IMR-90 (cell line): ENCODE data around the gene GHR. TPM values are rescaled to one million over a fixed set of nuclear protein-coding genes. Genes with fewer than 3 reads are reported as not detected.

ENCODE experiments used
- ATAC-seq: fragments of 200-7000 bp; cut with Tn5 transposase; 2 replicates; pipeline ENCODE4 v1.9.1; 2020; ENCODE audit warnings: low read depth, mild to moderate bottlenecking, moderate library complexity
- BruUV-seq: library from RNA; stranded (reverse); fragments of 400-500 nt; replicated peaks from 2 replicates; lab custom pipeline; 2021; lab: Mats Ljungman, UMichigan
- CTCF ChIA-PET: fragments of 300-600 bp; formaldehyde crosslinking; extraction: SDS; loops from one replicate; lab custom pipeline; 2021; ENCODE audit warnings: antibody characterized with exemption; lab: Yijun Ruan, JAX
- POLR2A ChIA-PET: fragments of 300-600 bp; sonication (Branson Sonifier 250); formaldehyde crosslinking; loops from one replicate; lab custom pipeline; 2022; ENCODE audit warnings: antibody characterized with exemption; ENCODE audit not compliant: unreplicated experiment; lab: Charles Lee
- DNase-seq: peaks from one replicate; pipeline ENCODE4 v3.0.0; 2013
- H2AFZ ChIP-seq: replicated peaks from 2 replicates; pipeline ENCODE3; 2013; ENCODE audit warnings: low read length, mild to moderate bottlenecking; ENCODE audit not compliant: poor library complexity
- H2AK5ac ChIP-seq: 2 replicates; pipeline ENCODE4 v1.6.1; 2013; ENCODE audit warnings: low read depth, low read length, inconsistent platforms
- H2AK9ac ChIP-seq: replicated peaks from 2 replicates; pipeline ENCODE3; 2013; ENCODE audit warnings: mild to moderate bottlenecking, low read depth, low read length, moderate library complexity; ENCODE audit not compliant: poor library complexity
- H2BK120ac ChIP-seq: 2 replicates; pipeline ENCODE4 v1.6.1; 2013; ENCODE audit warnings: low read depth, low read length, inconsistent platforms
- H2BK15ac ChIP-seq: 3 replicates; pipeline ENCODE4 v1.6.1; 2013; ENCODE audit warnings: low read depth, low read length, inconsistent platforms
- H2BK20ac ChIP-seq: 2 replicates; pipeline ENCODE4 v1.6.1; 2013; ENCODE audit warnings: low read depth, mild to moderate bottlenecking, inconsistent platforms, low read length, moderate library complexity
- H2BK5ac ChIP-seq: 2 replicates; pipeline ENCODE4 v1.6.1; 2013; ENCODE audit warnings: mild to moderate bottlenecking, low read depth, low read length, inconsistent platforms; ENCODE audit not compliant: poor library complexity, severe bottlenecking
- H3K14ac ChIP-seq: replicated peaks from 2 replicates; pipeline ENCODE4 v1.6.1; 2013; ENCODE audit warnings: low read depth, low read length, inconsistent platforms
- H3K18ac ChIP-seq: 2 replicates; pipeline ENCODE4 v1.6.1; 2013; ENCODE audit warnings: low read depth, low read length, control low read depth
- H3K23ac ChIP-seq: 2 replicates; pipeline ENCODE4 v1.6.1; 2013; ENCODE audit warnings: low read depth, low read length, inconsistent platforms
- H3K27ac ChIP-seq: 2 replicates; pipeline ENCODE4 v1.5.1; 2013; ENCODE audit warnings: mild to moderate bottlenecking, control low read depth, low read length; ENCODE audit not compliant: insufficient read depth
- H3K27me3 ChIP-seq: 2 replicates; pipeline ENCODE4 v1.6.1; 2013; ENCODE audit warnings: low read length; ENCODE audit not compliant: control insufficient read depth, insufficient read depth
- H3K36me3 ChIP-seq: 2 replicates; pipeline ENCODE4 v1.6.1; 2013; ENCODE audit warnings: low read length, mixed read lengths; ENCODE audit not compliant: control insufficient read depth, insufficient read depth
- H3K4ac ChIP-seq: 2 replicates; pipeline ENCODE4 v1.6.1; 2013; ENCODE audit warnings: low read depth, low read length, inconsistent platforms
- H3K4me1 ChIP-seq: 2 replicates; pipeline ENCODE4 v1.6.1; 2013; ENCODE audit warnings: low read length, mixed read lengths; ENCODE audit not compliant: control insufficient read depth, insufficient read depth
- H3K4me2 ChIP-seq: 2 replicates; pipeline ENCODE4 v1.6.1; 2013; ENCODE audit warnings: low read depth, mild to moderate bottlenecking, control low read depth, low read length, moderate library complexity
- H3K4me3 ChIP-seq: 2 replicates; pipeline ENCODE4 v1.5.1; 2013; ENCODE audit warnings: low read depth, mild to moderate bottlenecking, control low read depth, low read length, moderate library complexity; ENCODE audit not compliant: insufficient read depth
- H3K56ac ChIP-seq: 2 replicates; pipeline ENCODE4 v1.6.1; 2013; ENCODE audit warnings: low read length, inconsistent platforms; ENCODE audit not compliant: insufficient read depth; ENCODE audit errors: extremely low read depth
- H3K79me1 ChIP-seq, 2 experiments: 2 replicates each; pipeline ENCODE4 v1.6.1; 2013; ENCODE audit warnings: low read length in 2 of 2, inconsistent platforms in 1 of 2, low read depth in 1 of 2
- H3K9ac ChIP-seq: 2 replicates; pipeline ENCODE4 v1.6.1; 2013; ENCODE audit warnings: low read depth, low read length, control low read depth
- H3K9me1 ChIP-seq: 2 replicates; pipeline ENCODE4 v1.6.1; 2013; ENCODE audit warnings: low read length, inconsistent platforms; ENCODE audit not compliant: insufficient read depth
- H3K9me3 ChIP-seq: 2 replicates; pipeline ENCODE4 v1.6.1; 2013; ENCODE audit warnings: low read length; ENCODE audit not compliant: control insufficient read depth, insufficient read depth
- H4K20me1 ChIP-seq: 2 replicates; pipeline ENCODE4 v1.6.1; 2013; ENCODE audit warnings: low read length, inconsistent platforms; ENCODE audit not compliant: insufficient read depth
- H4K5ac ChIP-seq: 2 replicates; pipeline ENCODE4 v1.6.1; 2013; ENCODE audit warnings: mild to moderate bottlenecking, low read depth, low read length, control low read depth
- H4K8ac ChIP-seq, 2 experiments: 2 replicates each; pipeline ENCODE4 v1.6.1; 2013; ENCODE audit warnings: low read depth in 2 of 2, low read length in 2 of 2, control low read depth in 1 of 2, inconsistent platforms in 1 of 2
- H4K91ac ChIP-seq: 2 replicates; pipeline ENCODE4 v1.6.1; 2013; ENCODE audit warnings: low read depth, low read length, inconsistent platforms; ENCODE audit not compliant: insufficient read depth
- CEBPB ChIP-seq: IDR thresholded peaks from 2 replicates; pipeline ENCODE4 v1.6.1; 2012; ENCODE audit warnings: low read depth, low read length, improper control_type of control experiment
- FOS ChIP-seq: fragments of 150-350 bp; IDR thresholded peaks from 2 replicates; pipeline ENCODE4 v1.6.1; 2016; ENCODE audit warnings: low read depth, low read length
- MAFK ChIP-seq: IDR thresholded peaks from 2 replicates; pipeline ENCODE4 v1.6.1; 2012; ENCODE audit warnings: low read depth, low read length, improper control_type of control experiment
- NFE2L2 ChIP-seq: fragments of 150-350 bp; IDR thresholded peaks from 2 replicates; pipeline ENCODE4 v1.6.1; 2016; ENCODE audit warnings: low read depth, mild to moderate bottlenecking, low read length
- RAD21 ChIP-seq: IDR thresholded peaks from 2 replicates; pipeline ENCODE4 v1.6.1; 2012; ENCODE audit warnings: low read length, improper control_type of control experiment
- RCOR1 ChIP-seq: IDR thresholded peaks from 2 replicates; pipeline ENCODE4 v1.6.1; 2012; ENCODE audit warnings: mild to moderate bottlenecking, low read length, improper control_type of control experiment; ENCODE audit not compliant: insufficient replicate concordance
- RFX5 ChIP-seq: IDR thresholded peaks from 2 replicates; pipeline ENCODE4 v1.8.0; 2012; ENCODE audit warnings: low read depth, mild to moderate bottlenecking, low read length, moderate library complexity
- SMC3 ChIP-seq: fragments of 150-350 bp; IDR thresholded peaks from 2 replicates; pipeline ENCODE4 v1.6.1; 2016; ENCODE audit warnings: low read depth, mild to moderate bottlenecking, antibody characterized with exemption, low read length, moderate library complexity
- WGBS, 2 experiments: methylation state at CpG; one replicate each; pipeline versions ENCODE4 v1.1.5 to v1.1.7; 2013; ENCODE audit warnings: missing lambda C conversion rate in 2 of 2; ENCODE audit not compliant: insufficient read length in 1 of 2; ENCODE audit errors: extremely low coverage in 2 of 2; 5-methylcytosine and 5-hydroxymethylcytosine counted together
- dilution Hi-C: fragments of 300-500 bp; cut with HindIII; formaldehyde crosslinking; loops from one replicate; pipeline ENCODE4 v1.14.3; 2018; ENCODE audit warnings: low sequenced_read_pairs; ENCODE audit not compliant: unreplicated experiment
- in situ Hi-C: fragments of 300-500 bp; cut with MboI; formaldehyde crosslinking; loops from 3 replicates; pipeline ENCODE4 v1.14.3; 2019; ENCODE audit warnings: low sequenced_read_pairs, inconsistent platforms, mixed read lengths
- intact Hi-C: fragments of 100-400 bp; cut with micrococcal nuclease; formaldehyde crosslinking; loops from 2 replicates; pipeline ENCODE4 v1.10.0; 2022
- polyA plus RNA-seq, 3 experiments: library from polyadenylated mRNA; depleted of rRNA; stranded (reverse); fragments of >200 nt; gene quantifications; 2 replicates each; pipeline ENCODE4 v1.2.3, GENCODE V29; 2012; ENCODE audit warnings: low replicate concordance in 1 of 3
- total RNA-seq: library from RNA; depleted of rRNA; stranded (reverse); fragments of >200 nt; gene quantifications from 2 replicates; pipeline ENCODE4 v1.2.3, GENCODE V29; 2012
- TF ChIP-seq, protein P1 (sequence below): conservative IDR thresholded peaks from 2 replicates; pipeline ENCODE4 v1.5.1; 2012; ENCODE audit warnings: mild to moderate bottlenecking, low read depth, low read length, improper control_type of control experiment

Gene GHR
- total and polyA plus RNA-seq, 2 of the 4 experiments (the other 2 are of a cell fraction): 0.36 to 1.1 TPM

DNA sequence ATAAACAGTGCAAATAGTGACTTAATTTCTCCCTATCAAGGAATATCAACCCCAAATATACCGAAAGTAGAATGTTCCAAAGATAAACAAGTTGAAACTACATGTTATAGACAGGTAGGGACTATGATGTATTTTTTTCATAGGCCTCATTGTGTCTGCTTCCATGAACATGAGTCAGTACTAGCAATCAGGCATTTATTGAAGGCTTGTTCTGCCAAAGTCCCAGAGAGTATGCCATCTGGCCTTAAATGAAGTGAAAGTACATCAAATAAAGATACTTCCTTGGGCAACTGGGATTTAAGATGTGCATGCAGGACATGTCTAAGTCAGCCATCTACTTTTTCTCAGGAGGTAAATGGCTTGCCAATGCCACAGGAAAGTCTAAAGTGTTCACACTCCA lies 6.5 kb downstream of the GHR start:
- DNase-seq: no peak
- Histone ChIP-seq H3K14ac (no peak overlapping the region), H3K79me1 (no peaks in the 10 kb centered on the region), H2BK15ac (no peak overlapping the region), H2AFZ (no peak overlapping the region), H3K18ac (no peak overlapping the region), H3K9me1 (no peaks in the 10 kb centered on the region), H3K9ac (no peak overlapping the region), H3K36me3 (no peaks in the 10 kb centered on the region), H3K4me2 (no peak overlapping the region), H2AK9ac (no peak overlapping the region), H3K56ac (no peak overlapping the region), H3K4me1 (no peaks in the 10 kb centered on the region), H3K9me3 (no peaks in the 10 kb centered on the region), H4K8ac (no peak overlapping the region), H3K4me3 (no peak overlapping the region), H2BK120ac (no peak overlapping the region), H4K5ac (no peak overlapping the region), H2BK20ac (no peak overlapping the region), H2AK5ac (no peak overlapping the region), H4K91ac (no peak overlapping the region), H3K27me3 (no peaks in the 10 kb centered on the region), H2BK5ac (no peak overlapping the region), H3K23ac (no peak overlapping the region), H4K20me1 (no peaks in the 10 kb centered on the region), H3K4ac (no peak overlapping the region), H3K27ac (no peak overlapping the region)
- intact Hi-C loops (no loop called here), in situ Hi-C loops (no loop called here), dilution Hi-C loops (no loop called here)
- POLR2A ChIA-PET: no interaction called here
- no CpG with 5 or more reads among the region's 1 CpG for whole genome bisulfite sequencing, 2 experiments
- TF ChIP-seq CEBPB: no peak
- no peak for TF ChIP-seq MAFK
- TF ChIP-seq, protein P1, sequence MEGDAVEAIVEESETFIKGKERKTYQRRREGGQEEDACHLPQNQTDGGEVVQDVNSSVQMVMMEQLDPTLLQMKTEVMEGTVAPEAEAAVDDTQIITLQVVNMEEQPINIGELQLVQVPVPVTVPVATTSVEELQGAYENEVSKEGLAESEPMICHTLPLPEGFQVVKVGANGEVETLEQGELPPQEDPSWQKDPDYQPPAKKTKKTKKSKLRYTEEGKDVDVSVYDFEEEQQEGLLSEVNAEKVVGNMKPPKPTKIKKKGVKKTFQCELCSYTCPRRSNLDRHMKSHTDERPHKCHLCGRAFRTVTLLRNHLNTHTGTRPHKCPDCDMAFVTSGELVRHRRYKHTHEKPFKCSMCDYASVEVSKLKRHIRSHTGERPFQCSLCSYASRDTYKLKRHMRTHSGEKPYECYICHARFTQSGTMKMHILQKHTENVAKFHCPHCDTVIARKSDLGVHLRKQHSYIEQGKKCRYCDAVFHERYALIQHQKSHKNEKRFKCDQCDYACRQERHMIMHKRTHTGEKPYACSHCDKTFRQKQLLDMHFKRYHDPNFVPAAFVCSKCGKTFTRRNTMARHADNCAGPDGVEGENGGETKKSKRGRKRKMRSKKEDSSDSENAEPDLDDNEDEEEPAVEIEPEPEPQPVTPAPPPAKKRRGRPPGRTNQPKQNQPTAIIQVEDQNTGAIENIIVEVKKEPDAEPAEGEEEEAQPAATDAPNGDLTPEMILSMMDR: no peak
- TF ChIP-seq RCOR1: no peak
- no peak for TF ChIP-seq NFE2L2
- no peak for TF ChIP-seq RFX5
- no peak for TF ChIP-seq SMC3
- TF ChIP-seq FOS: no peak
- no peak for TF ChIP-seq RAD21
- ATAC-seq: no peak
- BruUV-seq: no TSS peak
- CTCF ChIA-PET: no interaction called here
